Measurements from ENCODE around the gene DGKG. TPM values are rescaled to one million over a fixed set of nuclear protein-coding genes. Genes with fewer than 3 reads are reported as not detected.

The DGKG gene
- total and polyA plus RNA-seq, 9 of the 15 experiments (the other 6 are each of a cell fraction or from before 2014, with no cell fraction given) = 0.01 to 0.36 (median 0.15) TPM

DNA sequence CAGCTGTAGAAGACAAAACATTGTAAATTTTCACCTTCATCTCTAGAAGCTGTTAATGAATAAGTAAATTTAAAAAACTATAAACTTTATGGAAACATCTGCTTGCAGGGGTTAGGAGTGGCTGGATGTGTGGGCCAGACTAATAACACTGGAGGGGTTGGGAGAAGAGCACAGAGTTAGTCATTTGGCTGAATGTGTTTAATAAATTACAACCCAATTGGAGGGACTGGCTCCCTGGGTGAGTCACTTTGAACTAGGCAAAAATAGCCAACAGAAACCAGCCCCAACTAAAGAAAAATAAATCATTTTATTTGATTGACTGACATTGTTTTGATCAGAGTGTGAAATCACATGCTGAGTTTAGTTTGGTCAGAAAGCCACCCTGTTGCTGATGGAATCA, 21.8 kb downstream of the DGKG start:
- H3K36me3 ChIP-seq (ENCODE audit: control insufficient read depth, insufficient read depth, low read length) = no peaks in the 10 kb centered on the region
- FAIRE-seq (no peak), DNase-seq (ENCODE audit: extremely low read depth in 1 of 4, low spot score in 3 of 4) (no peak), ATAC-seq (no peak)
- H3K79me2 ChIP-seq (ENCODE audit: control insufficient read depth, insufficient read depth, low read length) = no peaks in the 10 kb centered on the region
- no peaks in the 10 kb centered on the region; a peak in 1 of 5 replicates for H3K27me3 ChIP-seq (ENCODE audit: control insufficient read depth in 2 of 2, insufficient read depth in 2 of 2, low read length in 2 of 2)
- H2AFZ ChIP-seq (ENCODE audit: low read depth, low read length) = no peak overlapping the region
- no peak overlapping the region for H3K4me3 ChIP-seq
- H3K27ac ChIP-seq (ENCODE audit: extremely low read depth, low read depth, low read length) = no peak overlapping the region
- H3K4me1 ChIP-seq (replicated peaks in 1 of 2; ENCODE audit: control insufficient read depth in 2 of 2, insufficient read depth in 2 of 2, low read length in 2 of 2) = no peaks in the 10 kb centered on the region
- no peaks in the 10 kb centered on the region for H3K9me3 ChIP-seq (replicated peaks; ENCODE audit: control insufficient read depth, insufficient read depth, low read depth, low read length)
- H3K4me2 ChIP-seq (ENCODE audit: insufficient read depth, low read length) = no peak overlapping the region
- intact Hi-C loops (cut with micrococcal nuclease) = no loop called here
- H4K20me1 ChIP-seq (replicated peaks; ENCODE audit: control insufficient read depth, insufficient read depth, low read length) = no peaks in the 10 kb centered on the region
- no TSS peak for BruUV-seq (replicated peaks)
- no peaks in the 10 kb centered on the region for H3K9me1 ChIP-seq (ENCODE audit: control insufficient read depth, insufficient read depth, low read length)
- TF ChIP-seq GTF2E2 (tag; IDR thresholded peaks at IDR 0.05) (no peak), RREB1 (CRISPR knock-in tag; IDR thresholded peaks at IDR 0.05) (no peak), ZNF445 (CRISPR knock-in tag; IDR thresholded peaks at IDR 0.05; ENCODE audit: low read depth) (no peak), SPI1 (IDR thresholded peaks at IDR 0.05; ENCODE audit: borderline replicate concordance, low read depth, low read length) (no peak), ZNF436 (CRISPR knock-in tag; IDR thresholded peaks at IDR 0.05) (no peak), SP2 (IDR thresholded peaks at IDR 0.05; ENCODE audit: extremely low read depth, low read depth, low read length, poor library complexity, severe bottlenecking) (no peak), NR4A1 (CRISPR knock-in tag; IDR thresholded peaks at IDR 0.05) (no peak), NR4A1 (tag; IDR thresholded peaks at IDR 0.05) (no peak)
- TF ChIP-seq, protein P1, sequence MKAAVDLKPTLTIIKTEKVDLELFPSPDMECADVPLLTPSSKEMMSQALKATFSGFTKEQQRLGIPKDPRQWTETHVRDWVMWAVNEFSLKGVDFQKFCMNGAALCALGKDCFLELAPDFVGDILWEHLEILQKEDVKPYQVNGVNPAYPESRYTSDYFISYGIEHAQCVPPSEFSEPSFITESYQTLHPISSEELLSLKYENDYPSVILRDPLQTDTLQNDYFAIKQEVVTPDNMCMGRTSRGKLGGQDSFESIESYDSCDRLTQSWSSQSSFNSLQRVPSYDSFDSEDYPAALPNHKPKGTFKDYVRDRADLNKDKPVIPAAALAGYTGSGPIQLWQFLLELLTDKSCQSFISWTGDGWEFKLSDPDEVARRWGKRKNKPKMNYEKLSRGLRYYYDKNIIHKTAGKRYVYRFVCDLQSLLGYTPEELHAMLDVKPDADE (conservative IDR thresholded peaks at IDR 0.05; ENCODE audit: control insufficient read depth, low read depth, low read length) = no peak
- TF ChIP-seq, protein P2, sequence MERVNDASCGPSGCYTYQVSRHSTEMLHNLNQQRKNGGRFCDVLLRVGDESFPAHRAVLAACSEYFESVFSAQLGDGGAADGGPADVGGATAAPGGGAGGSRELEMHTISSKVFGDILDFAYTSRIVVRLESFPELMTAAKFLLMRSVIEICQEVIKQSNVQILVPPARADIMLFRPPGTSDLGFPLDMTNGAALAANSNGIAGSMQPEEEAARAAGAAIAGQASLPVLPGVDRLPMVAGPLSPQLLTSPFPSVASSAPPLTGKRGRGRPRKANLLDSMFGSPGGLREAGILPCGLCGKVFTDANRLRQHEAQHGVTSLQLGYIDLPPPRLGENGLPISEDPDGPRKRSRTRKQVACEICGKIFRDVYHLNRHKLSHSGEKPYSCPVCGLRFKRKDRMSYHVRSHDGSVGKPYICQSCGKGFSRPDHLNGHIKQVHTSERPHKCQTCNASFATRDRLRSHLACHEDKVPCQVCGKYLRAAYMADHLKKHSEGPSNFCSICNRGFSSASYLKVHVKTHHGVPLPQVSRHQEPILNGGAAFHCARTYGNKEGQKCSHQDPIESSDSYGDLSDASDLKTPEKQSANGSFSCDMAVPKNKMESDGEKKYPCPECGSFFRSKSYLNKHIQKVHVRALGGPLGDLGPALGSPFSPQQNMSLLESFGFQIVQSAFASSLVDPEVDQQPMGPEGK (CRISPR knock-in tag; IDR thresholded peaks at IDR 0.05; ENCODE audit: borderline replicate concordance) = no peak
- H3K9ac ChIP-seq (ENCODE audit: insufficient read depth in 1 of 2, low read depth in 2 of 2, low read length in 2 of 2) = no peak overlapping the region
- ChIA-PET CTCF (ENCODE audit: low intra/inter-chr PET ratio) (no interaction called here), POLR2A (interaction anchor here (0.6 kb wide), 1 partner anchor 12 kb away, joined by 3 read pairs; no protein-coding TSS in a partner anchor)
- in situ Hi-C loops (cut with MboI) = no loop called here
